ENCODE measurements around the gene RHBDD3. TPM values are rescaled to one million over a fixed set of nuclear protein-coding genes. Genes with fewer than 3 reads are reported as not detected.

Gene RHBDD3
- total and polyA plus RNA-seq, 12 donors = 7.0 to 25.8 (median 12.6) TPM

GRCh38 chr22:29231971-29232959 is 35.5 kb downstream of the RHBDD3 start:
- Histone ChIP-seq H3K4me1 (peaks cover 0 to 13% (median 0%) of the 10 kb centered on the region in 9 donors), H3K36me3 (no peaks in the 10 kb centered on the region), H3K4me3 (no peak overlapping the region), H3K9me3 (peaks cover 0 to 11% (median 0%) of the 10 kb centered on the region in 11 donors), H3K27ac (no peak overlapping the region), H3K27me3 (no peaks in the 10 kb centered on the region)
- 65 to 74% methylated on average over 22 of the region's 22 CpGs for WGBS, 2 donors
- DNase-seq = peak; percentile 54 to 59
- intact Hi-C loops (cut with DNase I) = no loop called here
- ATAC-seq = peak; percentile 47 to 83 (median 78)
- TF ChIP-seq, protein P1, sequence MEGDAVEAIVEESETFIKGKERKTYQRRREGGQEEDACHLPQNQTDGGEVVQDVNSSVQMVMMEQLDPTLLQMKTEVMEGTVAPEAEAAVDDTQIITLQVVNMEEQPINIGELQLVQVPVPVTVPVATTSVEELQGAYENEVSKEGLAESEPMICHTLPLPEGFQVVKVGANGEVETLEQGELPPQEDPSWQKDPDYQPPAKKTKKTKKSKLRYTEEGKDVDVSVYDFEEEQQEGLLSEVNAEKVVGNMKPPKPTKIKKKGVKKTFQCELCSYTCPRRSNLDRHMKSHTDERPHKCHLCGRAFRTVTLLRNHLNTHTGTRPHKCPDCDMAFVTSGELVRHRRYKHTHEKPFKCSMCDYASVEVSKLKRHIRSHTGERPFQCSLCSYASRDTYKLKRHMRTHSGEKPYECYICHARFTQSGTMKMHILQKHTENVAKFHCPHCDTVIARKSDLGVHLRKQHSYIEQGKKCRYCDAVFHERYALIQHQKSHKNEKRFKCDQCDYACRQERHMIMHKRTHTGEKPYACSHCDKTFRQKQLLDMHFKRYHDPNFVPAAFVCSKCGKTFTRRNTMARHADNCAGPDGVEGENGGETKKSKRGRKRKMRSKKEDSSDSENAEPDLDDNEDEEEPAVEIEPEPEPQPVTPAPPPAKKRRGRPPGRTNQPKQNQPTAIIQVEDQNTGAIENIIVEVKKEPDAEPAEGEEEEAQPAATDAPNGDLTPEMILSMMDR (IDR thresholded peaks at IDR 0.05) = no peak

DNA sequence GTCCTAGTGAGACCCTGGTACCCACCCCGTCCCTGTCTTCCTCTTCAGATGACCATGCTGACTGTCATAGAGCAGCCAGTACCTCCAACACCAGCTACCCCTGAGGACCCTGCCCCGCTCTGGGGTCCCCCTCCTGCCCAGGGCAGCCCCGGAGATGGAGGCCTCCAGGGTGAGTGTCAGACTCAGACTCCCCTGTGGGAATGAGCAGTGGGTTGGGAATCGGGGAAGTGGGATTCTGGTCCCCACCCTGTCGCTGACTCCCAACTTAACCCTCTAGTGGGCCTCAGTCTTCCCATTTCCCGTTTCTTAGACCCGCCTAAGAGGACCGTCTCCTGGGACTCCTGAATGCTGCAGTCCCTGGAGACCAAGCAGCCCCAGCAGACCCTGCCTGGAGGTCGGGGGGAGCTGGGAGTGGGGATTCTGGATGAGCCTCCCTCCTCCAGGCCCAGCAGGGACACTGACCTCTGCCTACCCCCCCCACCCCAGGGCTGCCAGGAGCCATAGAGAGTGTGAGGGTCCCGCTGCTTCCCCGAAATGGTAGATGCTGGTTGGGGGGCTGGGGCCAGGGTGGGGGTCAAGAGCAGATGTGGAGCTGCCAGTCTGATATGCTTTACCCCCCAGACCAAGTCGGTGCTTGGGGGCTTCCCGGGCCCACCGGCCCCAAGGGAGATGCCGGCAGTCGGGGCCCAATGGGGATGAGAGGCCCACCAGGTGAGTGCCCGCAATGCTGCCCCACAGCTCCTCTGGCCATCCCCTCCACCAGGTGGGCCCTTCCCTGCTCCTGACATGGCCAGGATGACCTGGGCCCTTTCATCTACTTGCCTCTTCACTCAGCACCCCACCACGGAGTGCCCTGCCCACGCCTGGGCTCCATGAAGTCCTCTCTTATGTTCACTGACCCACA is 36.6 kb downstream of the RHBDD3 start:
- H3K27ac ChIP-seq = no peak overlapping the region
- DNase-seq (no peak), ATAC-seq (no peak)
- H3K4me3 ChIP-seq = no peak overlapping the region
- H3K27me3 ChIP-seq = no peaks in the 10 kb centered on the region
- WGBS, 2 donors = 93% methylated on average over 19 of the region's 19 CpGs
- peaks cover 0 to 15% (median 0%) of the 10 kb centered on the region in 9 donors for H3K4me1 ChIP-seq
- H3K36me3 ChIP-seq = no peaks in the 10 kb centered on the region
- peaks cover 0 to 11% (median 0%) of the 10 kb centered on the region in 11 donors for H3K9me3 ChIP-seq
- TF ChIP-seq, protein P1 (IDR thresholded peaks at IDR 0.05) = no peak
- intact Hi-C loops (cut with DNase I) = no loop called here

DNA sequence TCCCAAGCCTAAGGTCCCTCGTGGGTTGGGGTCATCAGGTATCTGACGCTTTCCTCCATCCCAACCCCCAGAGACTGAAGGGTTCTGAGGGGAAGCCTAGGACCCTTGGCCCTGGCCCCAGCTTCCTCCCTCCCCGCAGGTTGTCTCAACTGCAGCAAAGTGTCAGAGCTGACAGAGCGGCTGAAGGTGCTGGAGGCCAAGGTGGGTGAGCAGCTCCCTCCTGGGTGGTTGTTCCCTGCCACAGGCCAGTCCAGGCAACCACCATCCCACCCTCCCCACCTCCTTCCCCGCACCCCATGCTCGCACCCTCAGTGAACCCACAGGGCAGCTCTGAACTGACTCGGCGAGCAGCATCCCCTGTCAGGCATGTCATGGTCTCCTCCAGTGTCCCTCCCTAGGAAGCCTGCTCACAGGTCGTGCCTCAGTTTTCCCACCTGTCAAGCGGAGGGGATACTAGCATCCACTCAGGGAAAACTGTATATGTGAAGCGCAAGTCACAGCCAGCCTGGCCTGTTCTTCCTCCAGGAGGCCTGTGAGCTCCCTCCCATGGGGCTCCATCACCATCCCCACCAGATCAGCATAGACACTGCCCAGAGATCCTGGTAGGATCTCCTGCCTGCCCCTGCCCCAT is 41.3 kb downstream of the RHBDD3 start:
- DNase-seq = no peak
- Histone ChIP-seq H3K27ac (peak overlapping the region in 4 of 10 donors; percentile 4 to 66 (median 45)), H3K4me3 (no peak overlapping the region), H3K4me1 (peaks cover 4 to 16% (median 15%) of the 10 kb centered on the region in 9 donors), H3K27me3 (peaks cover 0 to 4% (median 0%) of the 10 kb centered on the region in 7 donors), H3K9me3 (no peaks in the 10 kb centered on the region), H3K36me3 (no peaks in the 10 kb centered on the region)
- 90 to 93% methylated on average over 11 of the region's 11 CpGs for WGBS, 2 donors
- TF ChIP-seq, protein P1 (IDR thresholded peaks at IDR 0.05) = no peak
- intact Hi-C loops (cut with DNase I) = no loop called here
- ATAC-seq = peak in 2 of 8 donors; percentile 4 to 45

Measured in heart right ventricle (tissue), 16 donors.